SU-DHL-6 (cell line): ENCODE measurements around the gene IL1RL2.

Experiments
- CTCF ChIP-seq: fragments of 200-600 bp; sonication (generic); IDR thresholded peaks from one replicate; pipeline ENCODE4 v1.5.1; 2017; ENCODE audit warnings: antibody characterized with exemption, mild to moderate bottlenecking, low read length, moderate library complexity; ENCODE audit not compliant: insufficient read depth, poor library complexity, severe bottlenecking
- EZH2phosphoT487 ChIP-seq: fragments of 200-600 bp; sonication (generic), shearing (Covaris generic); conservative IDR thresholded peaks from 2 replicates; pipeline ENCODE4 v1.6.1; 2018; ENCODE audit warnings: mild to moderate bottlenecking, antibody characterized with exemption, low read length, moderate library complexity, mixed read lengths

- TF ChIP-seq CTCF = no peak
- no peak for TF ChIP-seq EZH2phosphoT487
Measured at GRCh38 chr2:102256276-102256675, 69.5 kb downstream of the IL1RL2 start.
